Measurements from ENCODE around the gene ABCA2. TPM values are rescaled to one million over a fixed set of nuclear protein-coding genes. Genes with fewer than 3 reads are reported as not detected.

ABCA2 gene
- total RNA-seq, 2 donors from 2014 or later = 28.3 to 28.5 TPM

- H3K36me3 ChIP-seq = no peaks in the 10 kb centered on the region
- peaks cover 0 to 52% of the 10 kb centered on the region in 2 donors for H3K4me1 ChIP-seq
- no peak for DNase-seq (ENCODE audit: low spot score)
- H3K27me3 ChIP-seq = no peaks in the 10 kb centered on the region
- H3K4me3 ChIP-seq = peak within 1 kb of the TSS in 1 of 2 donors; percentile 33
- no peak for TF ChIP-seq CTCF (IDR thresholded peaks at IDR 0.05)
- peak within 1 kb of the TSS in 1 of 2 donors; percentile 14 for H3K27ac ChIP-seq
- H3K9me3 ChIP-seq = no peaks in the 10 kb centered on the region
These were observed 31.4 kb downstream of the ABCA2 start, which contains the start of gene CLIC3 for GRCh38 chr9:136996361-136997292. CLIC3 (minus strand) TSS chr9:136996568; CDS start chr9:136996543, 25 bp downstream.

GRCh38 chr9:136995772-136996311 lies 32.2 kb downstream of the ABCA2 start:
- Histone ChIP-seq H3K36me3 (no peaks in the 10 kb centered on the region), H3K27ac (peak overlapping the region in 1 of 2 donors; percentile 14), H3K27me3 (no peaks in the 10 kb centered on the region), H3K9me3 (no peaks in the 10 kb centered on the region), H3K4me3 (peak overlapping the region in 1 of 2 donors; percentile 33), H3K4me1 (peaks cover 0 to 55% of the 10 kb centered on the region in 2 donors)
- no peak for TF ChIP-seq CTCF (IDR thresholded peaks at IDR 0.05)
- DNase-seq (ENCODE audit: low spot score) = no peak

GRCh38 chr9:136995362-136995761 lies 32.7 kb downstream of the ABCA2 start:
- peaks cover 0 to 55% of the 10 kb centered on the region in 2 donors for H3K4me1 ChIP-seq
- H3K27ac ChIP-seq = no peak overlapping the region
- H3K4me3 ChIP-seq = peak overlapping the region in 1 of 2 donors; percentile 33
- no peaks in the 10 kb centered on the region for H3K36me3 ChIP-seq
- no peak for TF ChIP-seq CTCF (IDR thresholded peaks at IDR 0.05)
- H3K9me3 ChIP-seq = no peaks in the 10 kb centered on the region
- DNase-seq (ENCODE audit: low spot score) = no peak
- no peaks in the 10 kb centered on the region for H3K27me3 ChIP-seq

- H3K9me3 ChIP-seq = no peaks in the 10 kb centered on the region
- peak overlapping the region in 1 of 2 donors; percentile 33 for H3K4me3 ChIP-seq
- H3K4me1 ChIP-seq = peaks cover 0 to 55% of the 10 kb centered on the region in 2 donors
- no peak overlapping the region for H3K27ac ChIP-seq
- TF ChIP-seq CTCF (IDR thresholded peaks at IDR 0.05) = no peak
- no peaks in the 10 kb centered on the region for H3K27me3 ChIP-seq
- DNase-seq (ENCODE audit: low spot score) = no peak
- H3K36me3 ChIP-seq = no peaks in the 10 kb centered on the region
These were observed 33.2 kb downstream of the ABCA2 start for GRCh38 chr9:136994888-136995230.

GRCh38 chr9:136994180-136994887 lies 33.7 kb downstream of the ABCA2 start:
- Histone ChIP-seq H3K4me3 (peak overlapping the region in 1 of 2 donors; percentile 33), H3K27ac (no peak overlapping the region), H3K4me1 (peaks cover 0 to 55% of the 10 kb centered on the region in 2 donors), H3K9me3 (no peaks in the 10 kb centered on the region), H3K36me3 (no peaks in the 10 kb centered on the region), H3K27me3 (no peaks in the 10 kb centered on the region)
- DNase-seq (ENCODE audit: low spot score) = no peak
- TF ChIP-seq CTCF (IDR thresholded peaks at IDR 0.05) = no peak
